ENCODE data around the gene ATXN7. TPM values are rescaled to one million over a fixed set of nuclear protein-coding genes. Genes with fewer than 3 reads are reported as not detected.

Gene ATXN7
- total RNA-seq, 2 donors from 2014 or later: 165 to 205 TPM

DNA sequence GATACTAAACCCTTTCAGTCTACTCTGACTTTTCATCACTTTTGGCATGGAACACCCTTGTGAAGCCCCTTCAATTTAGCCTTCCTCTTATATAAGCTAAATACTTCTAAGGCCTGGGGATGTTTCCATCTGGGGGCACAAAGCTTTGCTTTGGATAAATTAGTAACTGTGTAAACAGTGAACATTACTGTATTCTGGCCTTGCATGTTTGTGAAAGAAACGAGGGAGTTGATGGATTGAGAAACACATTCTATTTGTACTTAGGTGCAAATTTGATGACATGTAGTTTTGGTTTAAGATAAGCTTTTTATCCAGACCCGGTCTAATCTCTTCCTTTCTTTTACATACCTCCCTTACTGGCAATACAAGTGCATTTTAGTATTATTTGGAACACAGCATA lies 139.9 kb downstream of the ATXN7 start:
- DNase-seq: no peak
- ATAC-seq: no peak
- no peaks in the 10 kb centered on the region for H3K27me3 Mint-ChIP-seq
- no peak overlapping the region for H3K27ac Mint-ChIP-seq
- H3K4me3 Mint-ChIP-seq: no peak overlapping the region
- H3K4me1 Mint-ChIP-seq: peaks cover 9% of the 10 kb centered on the region
- H3K9me3 ChIP-seq (ENCODE audit: control insufficient read depth, low read length, poor library complexity, severe bottlenecking): no peaks in the 10 kb centered on the region
- peaks cover 2% of the 10 kb centered on the region for H3K36me3 Mint-ChIP-seq (ENCODE audit: low read depth)

DNA sequence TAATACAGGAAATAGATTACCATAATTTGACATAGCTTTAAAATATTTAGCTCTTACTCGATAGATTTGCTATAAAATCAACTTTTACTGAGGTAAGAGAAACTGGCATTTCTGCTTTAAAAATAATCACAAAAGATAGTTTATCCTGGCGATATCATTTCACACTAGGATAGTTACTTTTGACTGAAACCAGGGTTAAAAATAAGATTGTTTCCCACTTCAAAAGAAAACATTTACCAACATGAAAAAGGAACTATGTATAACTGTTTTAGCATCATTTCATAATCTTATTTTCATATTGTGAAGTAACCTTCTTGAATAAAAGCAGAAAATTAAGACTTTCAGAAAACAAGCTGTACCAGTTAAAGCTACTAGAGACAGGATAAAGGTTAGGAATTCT lies 144.3 kb downstream of the ATXN7 start:
- no peak for ATAC-seq
- Mint-ChIP-seq H3K27me3 (no peaks in the 10 kb centered on the region), H3K4me3 (no peak overlapping the region), H3K4me1 (peaks cover 19% of the 10 kb centered on the region), H3K27ac (peak overlapping the region; percentile 11), H3K36me3 (ENCODE audit: low read depth) (peaks cover 14% of the 10 kb centered on the region)
- DNase-seq: no peak
- H3K9me3 ChIP-seq (ENCODE audit: control insufficient read depth, low read length, poor library complexity, severe bottlenecking): no peaks in the 10 kb centered on the region

DNA sequence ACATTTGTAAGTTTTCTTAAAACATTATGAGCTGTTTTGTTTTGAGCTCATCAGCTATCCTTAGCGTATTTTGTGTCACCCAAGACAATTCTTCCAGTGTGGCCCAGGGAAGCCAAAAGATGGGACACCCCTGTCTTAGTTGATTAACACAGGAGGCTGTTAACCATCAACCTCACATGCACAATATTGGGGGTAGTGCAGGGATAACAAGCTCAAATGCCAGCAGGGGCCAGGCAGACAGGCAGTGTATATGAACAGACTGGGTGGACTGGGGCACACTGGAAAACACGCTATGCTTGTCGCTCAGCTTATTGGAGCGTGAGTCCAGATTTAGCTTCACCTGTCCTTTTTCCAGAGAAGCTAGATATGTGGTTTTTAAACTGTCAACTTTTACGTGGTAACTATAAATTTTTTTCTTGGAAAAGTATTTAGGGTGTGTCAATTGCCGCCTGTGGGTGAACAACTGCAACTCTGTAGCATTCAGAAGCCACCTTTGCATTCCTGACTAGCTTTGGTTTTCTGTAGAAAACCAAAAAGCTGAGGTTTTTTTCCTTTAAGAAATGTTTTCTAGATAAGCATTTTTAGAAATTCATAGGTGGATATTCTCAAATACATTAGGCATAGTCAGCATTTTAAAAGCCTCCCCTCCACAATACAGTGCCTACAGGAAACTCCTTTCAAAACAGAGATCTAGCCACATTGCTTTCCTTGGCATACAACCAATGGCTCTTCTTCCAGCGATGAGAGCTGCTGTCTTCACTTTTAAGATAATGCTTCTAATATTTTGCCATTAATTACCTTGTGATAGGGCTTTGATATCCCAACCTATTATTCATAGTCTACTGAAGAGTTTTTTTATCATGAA lies 145.1 kb downstream of the ATXN7 start:
- Mint-ChIP-seq H3K4me1 (peaks cover 23% of the 10 kb centered on the region), H3K4me3 (no peak overlapping the region), H3K27ac (peak overlapping the region; percentile 84), H3K27me3 (no peaks in the 10 kb centered on the region), H3K36me3 (ENCODE audit: low read depth) (peaks cover 15% of the 10 kb centered on the region)
- no peak for ATAC-seq
- no peak for DNase-seq
- no peaks in the 10 kb centered on the region for H3K9me3 ChIP-seq (ENCODE audit: control insufficient read depth, low read length, poor library complexity, severe bottlenecking)

DNA sequence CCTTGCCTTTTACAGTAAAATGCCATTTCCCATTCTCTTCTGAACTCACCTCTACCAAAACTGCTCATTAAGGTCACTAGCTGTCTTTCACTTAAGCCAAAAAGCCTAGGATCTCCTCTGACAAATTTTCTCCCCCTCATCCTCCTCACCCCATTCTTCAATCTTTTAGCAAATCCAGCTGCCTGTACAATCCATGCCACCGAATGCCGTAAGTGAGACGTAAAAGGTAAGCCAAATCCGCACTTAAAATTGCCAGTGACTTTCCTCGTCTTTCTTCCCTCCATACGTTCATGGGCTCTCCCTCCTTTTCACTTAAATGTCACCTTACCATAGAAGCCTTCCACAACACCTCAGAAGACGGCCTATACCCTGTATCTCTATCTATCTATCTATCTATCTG lies 145.9 kb downstream of the ATXN7 start:
- no peak for DNase-seq
- Mint-ChIP-seq H3K27ac (peak overlapping the region; percentile 84), H3K4me3 (no peak overlapping the region), H3K27me3 (no peaks in the 10 kb centered on the region), H3K36me3 (ENCODE audit: low read depth) (peaks cover 15% of the 10 kb centered on the region), H3K4me1 (peaks cover 26% of the 10 kb centered on the region)
- no peak for ATAC-seq
- no peaks in the 10 kb centered on the region for H3K9me3 ChIP-seq (ENCODE audit: control insufficient read depth, low read length, poor library complexity, severe bottlenecking)

DNA sequence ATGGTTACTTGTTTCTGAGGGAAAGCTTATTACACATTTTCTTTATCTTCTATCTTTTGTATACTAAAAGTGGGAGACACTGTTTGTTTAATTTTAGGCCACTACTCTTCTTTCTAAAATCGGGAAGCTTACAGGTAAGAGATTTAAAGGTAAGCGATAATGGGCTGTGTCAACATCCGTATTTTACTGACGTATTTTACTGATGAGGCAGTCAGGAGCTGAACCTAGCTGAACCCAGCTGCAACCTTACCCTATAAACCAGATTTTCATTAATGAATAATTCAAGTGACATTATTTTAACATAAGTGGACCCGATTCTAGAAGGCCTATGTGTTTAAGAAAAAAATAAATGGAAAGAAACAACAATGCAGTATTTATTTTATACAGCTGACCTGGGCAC lies 146.5 kb downstream of the ATXN7 start:
- Mint-ChIP-seq H3K4me1 (peaks cover 30% of the 10 kb centered on the region), H3K36me3 (ENCODE audit: low read depth) (peaks cover 15% of the 10 kb centered on the region), H3K27me3 (no peaks in the 10 kb centered on the region), H3K4me3 (no peak overlapping the region), H3K27ac (peak overlapping the region; percentile 84)
- ATAC-seq: no peak
- no peaks in the 10 kb centered on the region for H3K9me3 ChIP-seq (ENCODE audit: control insufficient read depth, low read length, poor library complexity, severe bottlenecking)
- no peak for DNase-seq

GRCh38 chr3:64011685-64012084 lies 148.0 kb downstream of the ATXN7 start:
- Mint-ChIP-seq H3K4me1 (peaks cover 30% of the 10 kb centered on the region), H3K27ac (peak overlapping the region; percentile 84), H3K27me3 (no peaks in the 10 kb centered on the region), H3K4me3 (no peak overlapping the region), H3K36me3 (ENCODE audit: low read depth) (peaks cover 15% of the 10 kb centered on the region)
- DNase-seq: no peak
- no peaks in the 10 kb centered on the region for H3K9me3 ChIP-seq (ENCODE audit: control insufficient read depth, low read length, poor library complexity, severe bottlenecking)
- ATAC-seq: no peak

GRCh38 chr3:64016941-64017620 lies 153.4 kb downstream of the ATXN7 start:
- Mint-ChIP-seq H3K27ac (peak overlapping the region; percentile 75), H3K4me3 (peak overlapping the region; percentile 68)

DNA sequence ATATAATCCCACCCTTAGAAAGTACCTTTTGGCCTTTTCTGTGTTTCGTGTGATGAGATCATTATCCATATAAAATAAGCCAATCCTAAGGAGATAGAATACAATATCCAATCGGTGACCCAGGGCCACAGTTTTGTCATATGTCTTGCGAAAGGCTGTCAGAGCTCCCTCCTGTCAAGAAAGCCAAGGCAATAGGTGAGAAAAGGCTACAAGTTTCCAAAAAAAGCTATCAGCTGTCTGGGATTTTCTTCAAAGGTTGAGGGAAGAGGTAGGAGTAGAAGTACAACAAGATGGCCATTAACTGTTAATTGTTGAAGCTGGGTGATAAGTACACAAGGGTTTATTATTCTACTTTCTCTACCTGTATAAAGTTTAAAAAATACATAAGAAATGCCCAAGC lies 155.6 kb downstream of the ATXN7 start:
- ATAC-seq: no peak
- H3K9me3 ChIP-seq (ENCODE audit: control insufficient read depth, low read length, poor library complexity, severe bottlenecking): no peaks in the 10 kb centered on the region
- H3K27ac Mint-ChIP-seq: peak overlapping the region; percentile 4
- no peak for DNase-seq
- no peaks in the 10 kb centered on the region for H3K27me3 Mint-ChIP-seq
- peaks cover 7% of the 10 kb centered on the region for H3K36me3 Mint-ChIP-seq (ENCODE audit: low read depth)
- H3K4me1 Mint-ChIP-seq: peaks cover 34% of the 10 kb centered on the region
- no peak overlapping the region for H3K4me3 Mint-ChIP-seq

More at GRCh38 chr3:64016941-64017620, 153.4 kb downstream of the ATXN7 start:
- H3K27me3 Mint-ChIP-seq: no peaks in the 10 kb centered on the region
- ATAC-seq: no peak
- H3K36me3 Mint-ChIP-seq (ENCODE audit: low read depth): peaks cover 16% of the 10 kb centered on the region
- no peaks in the 10 kb centered on the region for H3K9me3 ChIP-seq (ENCODE audit: control insufficient read depth, low read length, poor library complexity, severe bottlenecking)
- peaks cover 38% of the 10 kb centered on the region for H3K4me1 Mint-ChIP-seq
- DNase-seq: no peak

- Mint-ChIP-seq H3K27me3 (no peaks in the 10 kb centered on the region), H3K4me1 (peaks cover 28% of the 10 kb centered on the region), H3K27ac (no peak overlapping the region), H3K4me3 (no peak overlapping the region), H3K36me3 (ENCODE audit: low read depth) (peaks cover 7% of the 10 kb centered on the region)
- no peaks in the 10 kb centered on the region for H3K9me3 ChIP-seq (ENCODE audit: control insufficient read depth, low read length, poor library complexity, severe bottlenecking)
- ATAC-seq: no peak
- DNase-seq: no peak
Measured at GRCh38 chr3:64019879-64020278, 156.2 kb downstream of the ATXN7 start.

GRCh38 chr3:64021922-64022321 lies 158.3 kb downstream of the ATXN7 start:
- Mint-ChIP-seq H3K36me3 (ENCODE audit: low read depth) (peaks cover 8% of the 10 kb centered on the region), H3K4me3 (peak overlapping the region; percentile 88), H3K4me1 (peaks cover 27% of the 10 kb centered on the region), H3K27ac (peak overlapping the region; percentile 93), H3K27me3 (peaks cover 1% of the 10 kb centered on the region)
- ATAC-seq (no peak), DNase-seq (no peak)
- no peaks in the 10 kb centered on the region for H3K9me3 ChIP-seq (ENCODE audit: control insufficient read depth, low read length, poor library complexity, severe bottlenecking)

GRCh38 chr3:64022451-64023186 lies 159.0 kb downstream of the ATXN7 start:
- ATAC-seq (peak; percentile 7), DNase-seq (no peak)
- H3K36me3 Mint-ChIP-seq (ENCODE audit: low read depth): peaks cover 4% of the 10 kb centered on the region
- H3K4me3 Mint-ChIP-seq: peak overlapping the region; percentile 88
- H3K4me1 Mint-ChIP-seq: peaks cover 20% of the 10 kb centered on the region
- H3K27me3 Mint-ChIP-seq: peaks cover 8% of the 10 kb centered on the region
- peak overlapping the region; percentile 93 for H3K27ac Mint-ChIP-seq
- no peaks in the 10 kb centered on the region for H3K9me3 ChIP-seq (ENCODE audit: control insufficient read depth, low read length, poor library complexity, severe bottlenecking)

DNA sequence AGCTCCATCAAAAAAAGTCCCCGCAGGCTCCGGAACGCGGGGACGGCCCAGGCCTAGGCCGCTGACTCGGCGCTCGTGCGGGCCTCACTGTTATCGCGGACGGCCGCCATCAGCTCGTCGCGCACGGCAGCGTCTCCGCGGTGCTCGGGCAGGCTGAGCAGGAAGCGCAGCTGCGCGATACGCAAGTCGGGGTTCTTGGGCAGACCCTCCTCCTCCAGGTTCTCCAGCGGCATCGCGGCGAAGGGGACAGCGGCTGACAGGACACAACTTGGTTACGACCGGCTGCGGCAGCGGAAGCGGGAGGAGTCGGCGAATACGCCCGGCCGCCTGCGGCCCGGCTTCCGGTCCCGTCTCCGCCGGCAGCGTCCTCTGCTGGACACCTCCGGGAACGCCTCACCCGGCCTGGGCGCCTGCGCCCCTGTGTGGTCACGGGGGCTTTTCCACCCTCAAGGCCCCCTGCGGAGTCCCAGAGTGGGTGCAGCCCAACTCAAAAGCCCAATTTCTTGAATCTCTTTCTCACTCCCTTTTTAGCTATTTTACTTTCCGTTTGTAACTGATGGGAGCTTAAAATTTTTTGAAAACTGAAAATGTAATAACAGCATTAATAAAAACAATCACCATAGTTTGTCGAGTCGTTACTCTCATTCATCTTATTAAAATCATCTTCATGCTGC lies 159.7 kb downstream of the ATXN7 start, which contains the start of gene PSMD6:
Gene PSMD6 (minus strand): TSS at position 308 of the 674 bp plus-strand sequence. CDS start 75 bp downstream, at position 233.
- Mint-ChIP-seq H3K4me3 (peak within 1 kb of the TSS; percentile 88), H3K4me1 (peaks cover 16% of the 10 kb centered on the region), H3K36me3 (ENCODE audit: low read depth) (peaks cover 4% of the 10 kb centered on the region), H3K27ac (peak within 1 kb of the TSS; percentile 93), H3K27me3 (peaks cover 15% of the 10 kb centered on the region)
- ATAC-seq (peak; percentile 95), DNase-seq (peak; percentile 89 to 98 (median 90))
- no peaks in the 10 kb centered on the region for H3K9me3 ChIP-seq (ENCODE audit: control insufficient read depth, low read length, poor library complexity, severe bottlenecking)

All from T-helper 17 cell (primary cell).